Measurements from ENCODE around the gene SYNGR3.
A peak's percentile ranks its signal among the peaks of the same experiment; 100 is the strongest.
"Not testable (repeated sequence)": the region's sequence is repeated elsewhere in the genome, so short reads cannot be mapped to it uniquely, and the experiment has no call there.

The SYNGR3 gene, protein sequence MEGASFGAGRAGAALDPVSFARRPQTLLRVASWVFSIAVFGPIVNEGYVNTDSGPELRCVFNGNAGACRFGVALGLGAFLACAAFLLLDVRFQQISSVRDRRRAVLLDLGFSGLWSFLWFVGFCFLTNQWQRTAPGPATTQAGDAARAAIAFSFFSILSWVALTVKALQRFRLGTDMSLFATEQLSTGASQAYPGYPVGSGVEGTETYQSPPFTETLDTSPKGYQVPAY

GRCh38 chr16:1989209-1990100, at the start of gene SYNGR3:
TSS of gene SYNGR3 (plus strand) at chr16:1989970. CDS start at chr16:1990103, 133 bp downstream.
- DNase-seq, result peak; percentile 48

- no peak for DNase-seq
These were observed 49.3 kb upstream of the SYNGR3 start for GRCh38 chr16:1940273-1941161.

GRCh38 chr16:1941162-1942046, 48.4 kb upstream of the SYNGR3 start:
- DNase-seq, result no peak

GRCh38 chr16:1942047-1942809, 47.5 kb upstream of the SYNGR3 start:
- no peak for DNase-seq

GRCh38 chr16:1942810-1943726, 46.7 kb upstream of the SYNGR3 start, which contains the start of gene MSRB1:
TSS of gene MSRB1 (minus strand) at chr16:1943199. CDS start at chr16:1943156, 43 bp downstream.
- DNase-seq, result peak; percentile 100

DNA sequence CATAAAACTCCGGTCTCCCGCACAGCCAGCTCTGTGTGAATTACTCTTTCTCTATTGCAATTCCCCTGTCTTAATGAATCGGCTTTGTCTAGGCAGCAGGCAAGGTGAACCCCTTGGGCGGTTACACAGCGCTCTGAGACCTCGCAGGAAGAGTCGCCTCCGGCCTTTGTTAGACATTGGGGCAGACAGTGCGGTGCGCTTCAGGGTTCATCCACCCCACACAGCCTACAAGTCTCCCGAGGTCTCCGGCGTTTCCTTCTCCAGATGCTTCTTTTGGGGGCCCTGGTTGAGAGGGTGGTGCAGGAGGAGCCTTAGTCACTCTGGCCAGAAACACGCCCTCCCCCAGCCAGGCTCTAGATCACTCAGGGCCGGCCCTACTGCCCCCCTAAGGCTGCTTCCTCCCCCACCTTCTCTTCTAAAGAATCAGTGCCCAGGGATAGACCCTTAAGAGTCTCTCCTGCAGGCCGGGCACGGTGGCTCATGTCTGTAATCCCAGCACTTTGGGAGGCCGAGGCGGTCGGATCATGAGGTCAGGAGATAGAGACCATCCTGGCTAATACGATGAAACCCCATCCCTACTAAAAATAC, 45.1 kb upstream of the SYNGR3 start:
- DNase-seq, result no peak

DNA sequence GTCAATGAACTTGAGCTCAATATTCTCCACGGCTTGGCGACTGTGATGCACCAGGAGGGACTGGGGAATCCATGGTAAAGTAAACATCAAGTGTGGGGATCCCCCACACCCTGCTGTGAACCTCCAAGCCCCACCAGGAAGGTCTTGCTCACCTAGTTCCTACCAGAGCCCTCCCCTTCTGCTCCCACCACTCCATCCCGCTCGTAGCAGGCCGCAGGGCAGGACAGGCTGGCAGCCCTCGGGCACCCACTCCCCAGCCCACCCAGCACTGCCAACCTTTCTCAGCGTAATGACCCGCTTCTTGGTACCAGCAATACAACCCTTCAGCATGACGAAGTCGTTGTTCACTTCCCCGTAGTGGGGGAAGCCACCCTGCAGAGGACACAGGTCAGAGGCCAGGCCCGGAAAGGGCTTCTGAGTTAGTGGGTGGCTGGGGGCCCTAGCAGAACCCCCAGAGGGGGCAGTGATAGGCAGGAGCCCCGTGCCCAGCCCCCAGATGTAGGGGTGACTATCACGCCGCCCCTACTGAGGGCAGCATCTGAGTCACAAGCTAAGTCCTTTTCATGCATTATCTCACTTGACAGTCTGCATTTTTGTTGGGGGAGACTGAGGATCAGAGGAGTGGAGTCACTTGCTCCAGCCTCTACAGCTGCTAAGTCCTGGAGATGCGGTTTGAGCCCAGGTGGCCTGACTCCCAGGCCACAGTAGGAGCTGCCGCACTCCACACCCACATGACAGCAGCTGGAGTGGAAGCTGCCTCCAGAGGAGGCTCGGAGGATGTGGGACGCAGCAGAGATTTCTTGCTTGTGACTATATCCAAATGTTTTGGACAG, 44.0 kb upstream of the SYNGR3 start:
- no peak for DNase-seq

- DNase-seq, result no peak
These were observed 43.0 kb upstream of the SYNGR3 start for GRCh38 chr16:1946495-1947368.

- DNase-seq, result no peak
These were observed 42.5 kb upstream of the SYNGR3 start for GRCh38 chr16:1947369-1947670.

DNA sequence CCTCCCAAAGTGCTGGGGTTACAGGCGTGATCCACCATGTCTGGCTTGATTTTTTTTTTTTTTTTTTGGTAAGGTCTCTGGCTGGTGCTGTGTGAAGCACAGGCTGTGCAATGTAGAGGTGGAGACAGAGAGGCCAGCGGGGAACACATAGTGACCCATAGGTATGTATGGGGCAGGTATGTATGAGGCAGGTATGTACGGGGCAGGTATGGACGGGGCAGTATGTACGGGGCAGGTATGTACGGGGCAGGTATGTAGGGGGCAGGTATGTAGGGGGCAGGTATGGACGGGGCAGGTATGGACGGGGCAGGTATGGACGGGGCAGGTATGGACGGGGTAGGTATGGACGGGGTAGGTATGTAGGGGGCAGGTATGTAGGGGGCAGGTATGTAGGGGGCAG, 40.3 kb upstream of the SYNGR3 start:
- DNase-seq, result no peak

DNA sequence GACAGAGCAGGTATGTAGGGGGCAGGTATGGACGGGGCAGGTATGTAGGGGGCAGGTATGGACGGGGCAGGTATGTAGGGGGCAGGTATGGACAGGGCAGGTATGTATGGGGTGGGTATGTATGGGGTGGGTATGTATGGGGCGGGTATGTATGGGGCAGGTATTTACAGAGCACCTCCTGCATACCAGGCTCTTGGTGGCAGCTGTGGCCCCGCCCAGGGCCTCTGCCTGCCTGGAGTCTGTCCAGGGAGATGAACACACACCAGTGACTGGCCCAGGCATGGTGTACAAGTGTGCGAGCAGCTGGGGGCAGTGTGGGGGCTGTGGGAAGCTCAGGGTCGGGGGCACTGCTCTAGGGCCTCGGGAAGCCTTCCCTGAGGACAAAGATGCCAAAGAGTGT, 39.7 kb upstream of the SYNGR3 start:
- no peak for DNase-seq

DNA sequence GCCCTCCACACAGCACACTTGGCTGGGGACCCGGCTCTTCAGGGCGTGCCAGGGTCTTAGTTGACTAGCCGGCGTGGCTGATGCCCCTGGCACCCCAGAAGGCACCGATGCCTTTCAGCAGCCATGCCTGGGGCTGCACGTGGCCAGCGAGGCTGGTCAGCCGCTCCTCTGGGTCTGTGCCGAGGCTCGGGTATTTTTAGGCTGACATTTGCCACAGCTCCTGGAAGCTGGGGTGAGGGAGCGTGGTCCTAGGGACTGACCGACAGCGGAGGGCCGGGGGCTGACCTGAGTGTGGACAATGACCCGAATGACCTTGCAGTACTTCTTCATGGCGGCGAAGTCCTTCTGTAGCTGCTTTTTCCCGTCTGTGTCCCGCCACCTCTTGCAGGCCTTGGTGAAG, 39.2 kb upstream of the SYNGR3 start:
- DNase-seq, result no peak

DNA sequence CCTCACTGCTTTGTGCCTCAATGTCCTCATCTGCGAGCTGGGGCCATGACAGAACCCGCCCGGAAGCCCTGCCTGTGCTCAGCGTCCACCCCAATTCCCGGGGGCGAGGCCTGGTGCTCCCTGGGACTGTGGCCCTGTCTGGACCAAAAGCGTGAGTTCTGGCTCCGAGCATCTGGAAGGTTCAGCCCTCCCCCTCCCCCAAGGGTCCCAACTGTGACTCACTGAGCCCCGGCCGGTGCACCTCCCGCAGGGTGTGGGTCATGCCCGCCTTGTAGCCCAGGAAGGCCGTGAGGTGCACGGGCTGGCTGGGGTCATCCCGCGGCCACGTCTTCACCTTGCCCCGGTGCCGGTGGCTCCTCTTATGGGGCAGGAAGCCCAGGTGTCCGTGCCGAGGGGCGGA, 36.0 kb upstream of the SYNGR3 start:
- no peak for DNase-seq

- not testable (repeated sequence) for DNase-seq
These were observed 32.2 kb upstream of the SYNGR3 start for GRCh38 chr16:1957434-1958142.

GRCh38 chr16:1958143-1958491, 31.7 kb upstream of the SYNGR3 start:
- DNase-seq, result not testable (repeated sequence)

DNA sequence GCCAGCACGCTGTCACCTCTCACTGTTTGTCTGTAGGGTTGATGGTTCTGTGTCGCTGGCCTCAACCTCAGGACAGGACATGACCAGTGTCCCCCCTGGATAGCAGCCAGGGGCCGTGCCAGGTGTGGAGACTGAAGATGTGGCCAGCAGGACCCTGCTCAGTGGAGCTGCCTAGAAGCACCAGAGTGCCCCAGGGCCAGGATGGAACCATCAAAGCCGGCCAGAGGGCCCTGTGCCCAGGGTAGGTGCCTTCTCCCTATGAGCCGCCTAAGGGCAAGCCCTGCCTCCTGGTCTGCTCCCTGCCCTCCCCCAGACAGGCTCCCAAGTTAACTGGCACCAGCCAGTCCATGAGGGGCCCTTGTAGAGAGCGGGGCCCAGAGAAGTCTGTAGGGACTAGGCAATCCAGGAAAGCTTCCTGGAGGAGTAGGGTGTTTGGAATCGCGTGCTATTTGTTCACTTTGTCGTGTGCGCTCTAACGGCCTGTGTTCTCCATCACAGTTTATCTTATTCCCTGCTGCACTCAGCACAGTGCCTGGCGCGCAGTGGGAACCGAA, 31.0 kb upstream of the SYNGR3 start:
- no peak for DNase-seq
